A673 (cell line): ENCODE measurements around the gene PIWIL4.

ENCODE experiments used
- EZH2 ChIP-seq: fragments of 200-600 bp; sonication (generic); IDR thresholded peaks from 2 replicates; pipeline ENCODE4 v1.6.1; 2017; ENCODE audit warnings: borderline replicate concordance, low read depth, mild to moderate bottlenecking, mixed read lengths, antibody characterized with exemption, low read length; ENCODE audit not compliant: poor library complexity, severe bottlenecking
- TF ChIP-seq, protein P1 (sequence below): fragments of 300-800, 200-600 bp; sonication (generic); conservative IDR thresholded peaks from 2 replicates; pipeline ENCODE4 v1.5.1; 2017; ENCODE audit warnings: low read depth, mild to moderate bottlenecking, antibody characterized with exemption, low read length, moderate library complexity, mixed read lengths

DNA sequence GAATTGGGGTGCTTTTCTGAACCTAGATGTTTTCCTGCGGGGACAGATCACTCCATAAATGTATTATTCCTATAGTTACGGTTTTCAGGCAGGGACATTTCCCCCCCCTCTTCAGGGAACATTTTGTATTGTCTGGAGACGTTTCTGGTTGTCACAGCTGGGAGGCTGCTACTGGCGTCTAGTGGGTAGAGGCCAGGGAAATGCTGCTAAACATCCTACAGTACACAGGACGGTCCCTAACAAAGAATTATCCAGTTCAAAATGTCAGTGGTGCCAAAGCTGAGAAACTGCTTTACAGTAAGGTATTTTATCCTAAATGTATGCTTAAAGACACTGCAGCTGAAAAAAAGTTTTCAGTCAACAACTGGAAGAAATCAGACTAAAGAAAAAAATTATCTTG, 19.4 kb downstream of the PIWIL4 start:
- no peak for TF ChIP-seq EZH2
- TF ChIP-seq, protein P1, sequence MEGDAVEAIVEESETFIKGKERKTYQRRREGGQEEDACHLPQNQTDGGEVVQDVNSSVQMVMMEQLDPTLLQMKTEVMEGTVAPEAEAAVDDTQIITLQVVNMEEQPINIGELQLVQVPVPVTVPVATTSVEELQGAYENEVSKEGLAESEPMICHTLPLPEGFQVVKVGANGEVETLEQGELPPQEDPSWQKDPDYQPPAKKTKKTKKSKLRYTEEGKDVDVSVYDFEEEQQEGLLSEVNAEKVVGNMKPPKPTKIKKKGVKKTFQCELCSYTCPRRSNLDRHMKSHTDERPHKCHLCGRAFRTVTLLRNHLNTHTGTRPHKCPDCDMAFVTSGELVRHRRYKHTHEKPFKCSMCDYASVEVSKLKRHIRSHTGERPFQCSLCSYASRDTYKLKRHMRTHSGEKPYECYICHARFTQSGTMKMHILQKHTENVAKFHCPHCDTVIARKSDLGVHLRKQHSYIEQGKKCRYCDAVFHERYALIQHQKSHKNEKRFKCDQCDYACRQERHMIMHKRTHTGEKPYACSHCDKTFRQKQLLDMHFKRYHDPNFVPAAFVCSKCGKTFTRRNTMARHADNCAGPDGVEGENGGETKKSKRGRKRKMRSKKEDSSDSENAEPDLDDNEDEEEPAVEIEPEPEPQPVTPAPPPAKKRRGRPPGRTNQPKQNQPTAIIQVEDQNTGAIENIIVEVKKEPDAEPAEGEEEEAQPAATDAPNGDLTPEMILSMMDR, result no peak
